Neural progenitor cell (in vitro differentiated cells): ENCODE results near the gene TFB2M. TPM values are rescaled to one million over a fixed set of nuclear protein-coding genes. Genes with fewer than 3 reads are reported as not detected.

Source experiments
- DNase-seq: peaks from one replicate; pipeline ENCODE4 v3.0.0-alpha.2; 2016; ENCODE audit warnings: low spot score
- H2AFZ ChIP-seq: fragments of 200-600 bp; sonication (generic); replicated peaks from 2 replicates; pipeline ENCODE4 v1.6.1; 2016; ENCODE audit warnings: antibody characterized with exemption
- H3F3A ChIP-seq: fragments of 200-600 bp; sonication (generic); 2 replicates; pipeline ENCODE4 v1.6.1; 2016; ENCODE audit warnings: antibody characterized with exemption, low read depth
- H3K27ac ChIP-seq: fragments of 200-600 bp; sonication (generic); 2 replicates; pipeline ENCODE4 v1.5.1; 2016; ENCODE audit warnings: mild to moderate bottlenecking
- H3K27me3 ChIP-seq: fragments of 200-600 bp; sonication (generic); 2 replicates; pipeline ENCODE4 v1.6.1; 2016; ENCODE audit warnings: mild to moderate bottlenecking, moderate library complexity
- H3K36me3 ChIP-seq: fragments of 200-600 bp; sonication (generic); 2 replicates; pipeline ENCODE4 v1.5.1; 2016
- H3K4me1 ChIP-seq: fragments of 200-600 bp; sonication (generic); 2 replicates; pipeline ENCODE4 v1.6.1; 2016; ENCODE audit warnings: mixed run types
- H3K4me2 ChIP-seq: fragments of 200-600 bp; sonication (generic); 2 replicates; pipeline ENCODE4 v1.6.1; 2016
- H3K4me3 ChIP-seq: fragments of 200-600 bp; sonication (generic); 2 replicates; pipeline ENCODE4 v1.5.1; 2016
- H3K79me2 ChIP-seq: fragments of 200-600 bp; sonication (generic); 2 replicates; pipeline ENCODE4 v1.6.1; 2016; ENCODE audit warnings: low read depth
- H3K9ac ChIP-seq: fragments of 200-600 bp; sonication (generic); 2 replicates; pipeline ENCODE4 v1.6.1; 2016
- H3K9me3 ChIP-seq: fragments of 200-600 bp; sonication (generic); 2 replicates; pipeline ENCODE4 v1.5.1; 2016; ENCODE audit warnings: low read depth
- H4K20me1 ChIP-seq: fragments of 200-600 bp; sonication (generic); 2 replicates; pipeline ENCODE4 v1.6.1; 2016; ENCODE audit warnings: low read depth
- H3K27ac Mint-ChIP-seq: 3 replicates; pipeline ENCODE4 v1.8.0; 2021; ENCODE audit warnings: mixed read lengths
- H3K27me3 Mint-ChIP-seq: 2 replicates; pipeline ENCODE4 v1.8.0; 2022; ENCODE audit warnings: low read depth, mild to moderate bottlenecking, inconsistent platforms, moderate library complexity, mixed read lengths; ENCODE audit not compliant: insufficient read depth
- H3K36me3 Mint-ChIP-seq: 3 replicates; pipeline ENCODE4 v1.8.0; 2021; ENCODE audit warnings: mixed read lengths
- H3K4me1 Mint-ChIP-seq: 3 replicates; pipeline ENCODE4 v1.8.0; 2021; ENCODE audit warnings: mixed read lengths
- H3K4me3 Mint-ChIP-seq: 3 replicates; pipeline ENCODE4 v1.8.0; 2021; ENCODE audit warnings: mild to moderate bottlenecking, moderate library complexity, mixed read lengths
- H3K9me3 Mint-ChIP-seq: 3 replicates; pipeline ENCODE4 v1.8.0; 2020; ENCODE audit warnings: mixed read lengths
- EZH2 ChIP-seq: fragments of 200-600 bp; sonication (generic); IDR thresholded peaks from 2 replicates; pipeline ENCODE4 v1.6.1; 2017; ENCODE audit warnings: antibody characterized with exemption, mild to moderate bottlenecking, moderate library complexity
- EZH2phosphoT487 ChIP-seq: fragments of 200-600 bp; sonication (generic); IDR thresholded peaks from 2 replicates; pipeline ENCODE4 v1.6.1; 2017; ENCODE audit warnings: antibody characterized with exemption
- total RNA-seq: library from RNA; depleted of rRNA; stranded (reverse); fragments of >200 nt; gene quantifications from 2 replicates; pipeline ENCODE4 v1.2.3, GENCODE V29; 2015; ENCODE audit warnings: low replicate concordance
- TF ChIP-seq, protein P1 (sequence below): fragments of 200-600 bp; sonication (generic); IDR thresholded peaks from 2 replicates; pipeline ENCODE4 v1.5.1; 2017; ENCODE audit warnings: antibody characterized with exemption, mild to moderate bottlenecking

TFB2M gene
- total RNA-seq, 1 donor from 2014 or later = 21.1 TPM

- DNase-seq = no peak
- Histone ChIP-seq H3K4me1 (no peaks in the 10 kb centered on the region), H3K79me2 (peaks cover 21% of the 10 kb centered on the region), H3K4me2 (no peak overlapping the region), H3K4me3 (no peak overlapping the region), H4K20me1 (no peaks in the 10 kb centered on the region), H3K27me3 (no peaks in the 10 kb centered on the region), H2AFZ (no peak overlapping the region), H3K9ac (no peak overlapping the region), H3K27ac (no peak overlapping the region), H3K9me3 (no peaks in the 10 kb centered on the region), H3K36me3 (no peaks in the 10 kb centered on the region), H3F3A (no peaks in the 10 kb centered on the region)
- Mint-ChIP-seq H3K27me3 (peaks cover 2% of the 10 kb centered on the region), H3K27ac (no peak overlapping the region), H3K4me1 (no peaks in the 10 kb centered on the region), H3K9me3 (no peaks in the 10 kb centered on the region), H3K4me3 (no peak overlapping the region), H3K36me3 (peaks cover 9% of the 10 kb centered on the region)
- TF ChIP-seq EZH2phosphoT487 (no peak), EZH2 (no peak)
- TF ChIP-seq, protein P1, sequence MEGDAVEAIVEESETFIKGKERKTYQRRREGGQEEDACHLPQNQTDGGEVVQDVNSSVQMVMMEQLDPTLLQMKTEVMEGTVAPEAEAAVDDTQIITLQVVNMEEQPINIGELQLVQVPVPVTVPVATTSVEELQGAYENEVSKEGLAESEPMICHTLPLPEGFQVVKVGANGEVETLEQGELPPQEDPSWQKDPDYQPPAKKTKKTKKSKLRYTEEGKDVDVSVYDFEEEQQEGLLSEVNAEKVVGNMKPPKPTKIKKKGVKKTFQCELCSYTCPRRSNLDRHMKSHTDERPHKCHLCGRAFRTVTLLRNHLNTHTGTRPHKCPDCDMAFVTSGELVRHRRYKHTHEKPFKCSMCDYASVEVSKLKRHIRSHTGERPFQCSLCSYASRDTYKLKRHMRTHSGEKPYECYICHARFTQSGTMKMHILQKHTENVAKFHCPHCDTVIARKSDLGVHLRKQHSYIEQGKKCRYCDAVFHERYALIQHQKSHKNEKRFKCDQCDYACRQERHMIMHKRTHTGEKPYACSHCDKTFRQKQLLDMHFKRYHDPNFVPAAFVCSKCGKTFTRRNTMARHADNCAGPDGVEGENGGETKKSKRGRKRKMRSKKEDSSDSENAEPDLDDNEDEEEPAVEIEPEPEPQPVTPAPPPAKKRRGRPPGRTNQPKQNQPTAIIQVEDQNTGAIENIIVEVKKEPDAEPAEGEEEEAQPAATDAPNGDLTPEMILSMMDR = no peak
Measured at GRCh38 chr1:246558041-246558440, 8.0 kb downstream of the TFB2M start.

DNA sequence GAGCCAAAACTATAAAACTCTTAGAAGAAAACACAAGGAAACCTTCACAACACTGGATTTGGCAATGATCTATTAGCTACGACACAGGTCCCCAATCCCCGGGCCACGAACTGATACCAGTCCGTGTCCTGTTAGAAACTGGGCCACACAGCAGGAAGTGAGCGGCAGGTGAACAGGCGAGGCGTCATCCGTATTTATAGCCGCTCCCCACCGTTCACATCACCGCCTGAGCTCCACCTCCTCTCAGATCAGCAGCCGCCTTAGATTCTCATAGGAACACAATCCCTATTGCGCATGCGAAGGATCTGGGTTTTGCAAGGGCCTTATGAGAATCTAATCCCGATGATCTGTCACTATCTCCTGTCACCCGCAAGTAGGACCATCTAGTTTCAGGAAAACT, 11.9 kb downstream of the TFB2M start:
- no peaks in the 10 kb centered on the region for H3K36me3 ChIP-seq
- no peaks in the 10 kb centered on the region for H3K4me1 Mint-ChIP-seq
- no peaks in the 10 kb centered on the region for H3K9me3 ChIP-seq
- H3K27me3 ChIP-seq = no peaks in the 10 kb centered on the region
- no peak for DNase-seq
- H3K4me1 ChIP-seq = no peaks in the 10 kb centered on the region
- H3K4me3 ChIP-seq = no peak overlapping the region
- peaks cover 10% of the 10 kb centered on the region for H3K36me3 Mint-ChIP-seq
- no peaks in the 10 kb centered on the region for H4K20me1 ChIP-seq
- no peak overlapping the region for H3K9ac ChIP-seq
- no peak overlapping the region for H3K4me3 Mint-ChIP-seq
- H3K79me2 ChIP-seq = peaks cover 11% of the 10 kb centered on the region
- H3K4me2 ChIP-seq = no peak overlapping the region
- H3K9me3 Mint-ChIP-seq = no peaks in the 10 kb centered on the region
- no peak overlapping the region for H3K27ac ChIP-seq
- H2AFZ ChIP-seq = no peak overlapping the region
- TF ChIP-seq, protein P1 = no peak
- no peak for TF ChIP-seq EZH2
- H3K27ac Mint-ChIP-seq = no peak overlapping the region
- H3K27me3 Mint-ChIP-seq = peaks cover 2% of the 10 kb centered on the region
- H3F3A ChIP-seq = no peaks in the 10 kb centered on the region

DNA sequence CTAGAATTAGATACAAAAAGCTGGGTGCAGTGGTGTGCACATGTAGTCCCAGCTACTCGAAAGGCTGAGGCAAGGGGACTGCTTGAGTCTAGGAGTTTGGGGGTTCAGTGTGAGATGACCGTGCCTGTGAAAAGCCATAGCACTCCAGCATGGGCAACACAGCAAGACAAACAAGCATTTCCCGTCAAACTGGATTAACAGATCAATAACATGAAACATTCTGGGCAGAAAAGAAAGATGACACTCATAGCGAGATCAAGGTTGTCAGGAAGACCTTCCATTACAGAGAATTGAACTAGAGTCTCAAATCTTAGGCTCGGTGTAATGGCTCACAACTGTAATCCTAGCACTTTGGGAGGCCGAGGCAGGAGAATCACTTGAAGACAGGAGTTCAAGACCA, 14.0 kb downstream of the TFB2M start:
- H3K4me3 ChIP-seq = no peak overlapping the region
- peaks cover 16% of the 10 kb centered on the region for H3K36me3 ChIP-seq

More for the DNA sequence above, 14.0 kb downstream of the TFB2M start:
- Histone ChIP-seq H3K4me2 (no peak overlapping the region), H3F3A (no peaks in the 10 kb centered on the region), H4K20me1 (no peaks in the 10 kb centered on the region), H3K79me2 (peaks cover 8% of the 10 kb centered on the region), H3K27me3 (no peaks in the 10 kb centered on the region), H3K9ac (no peak overlapping the region), H3K4me1 (no peaks in the 10 kb centered on the region), H2AFZ (no peak overlapping the region), H3K27ac (no peak overlapping the region), H3K9me3 (no peaks in the 10 kb centered on the region)
- H3K36me3 Mint-ChIP-seq = peaks cover 10% of the 10 kb centered on the region
- H3K27me3 Mint-ChIP-seq = peaks cover 2% of the 10 kb centered on the region
- no peak overlapping the region for H3K27ac Mint-ChIP-seq
- no peaks in the 10 kb centered on the region for H3K9me3 Mint-ChIP-seq
- H3K4me3 Mint-ChIP-seq = no peak overlapping the region
- no peak for TF ChIP-seq EZH2
- no peak for TF ChIP-seq EZH2phosphoT487
- TF ChIP-seq, protein P1 = no peak
- no peaks in the 10 kb centered on the region for H3K4me1 Mint-ChIP-seq
- no peak for DNase-seq
